GM10266 (cell line): ENCODE results near the gene CLDN3.

Experiments
- DNase-seq: peaks from one replicate; pipeline ENCODE4 v3.0.0; 2012; ENCODE audit errors: extremely low spot score
- CTCF ChIP-seq: IDR thresholded peaks from 2 replicates; pipeline ENCODE4 v1.5.1; 2012; ENCODE audit warnings: mild to moderate bottlenecking, low read depth; ENCODE audit not compliant: control insufficient read depth, insufficient read depth; ENCODE audit errors: missing control alignments

CLDN3 gene

GRCh38 chr7:73779517-73779916 is 9.4 kb upstream of the CLDN3 start:
- DNase-seq: no peak
- no peak for TF ChIP-seq CTCF

- TF ChIP-seq CTCF: no peak
- DNase-seq: no peak
Observed at GRCh38 chr7:73778801-73779389, 8.8 kb upstream of the CLDN3 start.

- no peak for DNase-seq
- TF ChIP-seq CTCF: no peak
Observed at GRCh38 chr7:73774923-73775322, 4.9 kb upstream of the CLDN3 start.

- no peak for DNase-seq
- no peak for TF ChIP-seq CTCF
Observed at GRCh38 chr7:73773700-73774517, 3.8 kb upstream of the CLDN3 start.

GRCh38 chr7:73770860-73771670 is 995 bp upstream of the CLDN3 start:
- TF ChIP-seq CTCF: no peak
- no peak for DNase-seq

GRCh38 chr7:73769481-73770001 is 529 bp downstream of the CLDN3 start:
- no peak for DNase-seq
- TF ChIP-seq CTCF: no peak
